HEK293 (cell line): ENCODE results near the gene NLGN3.

ENCODE experiments used
- CTCF ChIA-PET: fragments of 350-600 bp; formaldehyde crosslinking; extraction: SDS; loops from one replicate; lab custom pipeline; 2021; ENCODE audit warnings: antibody characterized with exemption; lab: Yijun Ruan, JAX
- POLR2A ChIA-PET: fragments of 300-600 bp; formaldehyde crosslinking; extraction: SDS; loops from one replicate; lab custom pipeline; 2020; ENCODE audit warnings: antibody characterized with exemption, inconsistent platforms; lab: Yijun Ruan, JAX
- H3K27ac ChIP-seq: fragments of 200-500 bp; sonication (Bioruptor generic); 2 replicates; pipeline ENCODE4 v1.5.1; 2014; ENCODE audit warnings: low read depth, low read length, control low read depth, inconsistent platforms; ENCODE audit errors: extremely low read depth
- H3K36me3 ChIP-seq, 2 experiments: fragments of 200-500 bp in 1 of 2; sonication (Bioruptor generic) in 1 of 2; 1 replicate in 1 of 2; 2 replicates in 1 of 2; pipeline ENCODE4 v1.5.1; 2014 to 2017; ENCODE audit warnings: inconsistent platforms in 2 of 2, low read length in 2 of 2; ENCODE audit not compliant: control insufficient read depth in 2 of 2, insufficient read depth in 1 of 2
- H3K4me1 ChIP-seq: fragments of 200-500 bp; sonication (Bioruptor generic); 2 replicates; pipeline ENCODE4 v1.5.1; 2014; ENCODE audit warnings: mild to moderate bottlenecking, low read length, inconsistent platforms; ENCODE audit not compliant: control insufficient read depth, insufficient read depth
- H3K4me3 ChIP-seq: 2 replicates; pipeline ENCODE4 v1.5.1; 2011; ENCODE audit warnings: low read depth, mild to moderate bottlenecking, control low read depth, low read length, moderate library complexity
- H3K9me3 ChIP-seq: fragments of 200-500 bp; sonication (Bioruptor generic); 2 replicates; pipeline ENCODE4 v1.5.1; 2014; ENCODE audit warnings: low read depth, low read length, inconsistent platforms; ENCODE audit not compliant: control insufficient read depth, insufficient read depth
- GLIS2 ChIP-seq: fragments of 450-650 bp; formaldehyde crosslinking; IDR thresholded peaks from 2 replicates; pipeline ENCODE4 v1.5.1; 2016; ENCODE audit warnings: missing biosample characterization, missing genetic modification characterization
- HOXD13 ChIP-seq: sonication (generic); formaldehyde crosslinking; IDR thresholded peaks from 2 replicates; pipeline ENCODE4 v1.8.0; 2022; ENCODE audit warnings: missing genetic modification reagents, borderline replicate concordance
- KLF8 ChIP-seq: fragments of 450-650 bp; formaldehyde crosslinking; IDR thresholded peaks from 2 replicates; pipeline ENCODE4 v1.5.1; 2016; ENCODE audit warnings: missing biosample characterization, missing genetic modification characterization
- KLF9 ChIP-seq: fragments of 450-650 bp; formaldehyde crosslinking; IDR thresholded peaks from 2 replicates; pipeline ENCODE4 v1.5.1; 2016; ENCODE audit warnings: missing biosample characterization, missing genetic modification characterization, low read depth
- PRDM2 ChIP-seq: fragments of 450-650 bp; formaldehyde crosslinking; IDR thresholded peaks from 2 replicates; pipeline ENCODE4 v1.5.1; 2016; ENCODE audit warnings: missing biosample characterization, missing genetic modification characterization, borderline replicate concordance
- SETDB1 ChIP-seq: IDR thresholded peaks from one replicate; pipeline ENCODE4 v1.6.1; 2017; ENCODE audit warnings: mild to moderate bottlenecking, low read length, moderate library complexity, mixed read lengths; ENCODE audit not compliant: insufficient read length
- ZNF16 ChIP-seq: fragments of 450-650 bp; formaldehyde crosslinking; IDR thresholded peaks from 2 replicates; pipeline ENCODE4 v1.5.1; 2016; ENCODE audit warnings: low read depth, missing biosample characterization, missing genetic modification characterization
- ZNF169 ChIP-seq: fragments of 450-650 bp; formaldehyde crosslinking; IDR thresholded peaks from 2 replicates; pipeline ENCODE4 v1.5.1; 2016; ENCODE audit warnings: missing biosample characterization, missing genetic modification characterization
- ZNF266 ChIP-seq: fragments of 450-650 bp; formaldehyde crosslinking; IDR thresholded peaks from 2 replicates; pipeline ENCODE4 v1.5.1; 2016; ENCODE audit warnings: missing biosample characterization, missing genetic modification characterization, low read depth
- ZNF449 ChIP-seq: fragments of 450-650 bp; formaldehyde crosslinking; IDR thresholded peaks from 2 replicates; pipeline ENCODE4 v1.5.1; 2017; ENCODE audit warnings: missing biosample characterization, mild to moderate bottlenecking, missing genetic modification characterization, moderate library complexity
- ZNF610 ChIP-seq: fragments of 450-650 bp; formaldehyde crosslinking; IDR thresholded peaks from 2 replicates; pipeline ENCODE4 v1.5.1; 2016; ENCODE audit warnings: missing biosample characterization, missing genetic modification characterization, borderline replicate concordance
- ZNF654 ChIP-seq: fragments of 450-650 bp; formaldehyde crosslinking; IDR thresholded peaks from 2 replicates; pipeline ENCODE4 v1.5.1; 2016; ENCODE audit warnings: low read depth, missing biosample characterization, missing genetic modification characterization
- ZNF791 ChIP-seq: fragments of 450-650 bp; formaldehyde crosslinking; IDR thresholded peaks from 2 replicates; pipeline ENCODE4 v1.5.1; 2016; ENCODE audit warnings: missing biosample characterization, missing genetic modification characterization
- ZNF843 ChIP-seq: fragments of 450-650 bp; formaldehyde crosslinking; IDR thresholded peaks from 2 replicates; pipeline ENCODE4 v1.5.1; 2016; ENCODE audit warnings: missing biosample characterization, missing genetic modification characterization
- ZSCAN30 ChIP-seq: fragments of 450-650 bp; IDR thresholded peaks from 2 replicates; pipeline ENCODE4 v1.5.1; 2018; ENCODE audit warnings: missing biosample characterization, mild to moderate bottlenecking, missing genetic modification characterization, moderate library complexity
- TF ChIP-seq, protein P1 (sequence below): fragments of 450-650 bp; formaldehyde crosslinking; IDR thresholded peaks from 2 replicates; pipeline ENCODE4 v1.5.1; 2016; ENCODE audit warnings: missing biosample characterization, missing genetic modification characterization, low read depth
- TF ChIP-seq, protein P2 (sequence below): fragments of 450-650 bp; formaldehyde crosslinking; IDR thresholded peaks from 2 replicates; pipeline ENCODE4 v1.5.1; 2016; ENCODE audit warnings: missing biosample characterization, missing genetic modification characterization
- TF ChIP-seq, protein P3 (sequence below): fragments of 450-650 bp; formaldehyde crosslinking; optimal IDR thresholded peaks from 2 replicates; pipeline ENCODE3; 2016; ENCODE audit warnings: missing biosample characterization, mild to moderate bottlenecking, missing genetic modification characterization

Gene NLGN3

DNA sequence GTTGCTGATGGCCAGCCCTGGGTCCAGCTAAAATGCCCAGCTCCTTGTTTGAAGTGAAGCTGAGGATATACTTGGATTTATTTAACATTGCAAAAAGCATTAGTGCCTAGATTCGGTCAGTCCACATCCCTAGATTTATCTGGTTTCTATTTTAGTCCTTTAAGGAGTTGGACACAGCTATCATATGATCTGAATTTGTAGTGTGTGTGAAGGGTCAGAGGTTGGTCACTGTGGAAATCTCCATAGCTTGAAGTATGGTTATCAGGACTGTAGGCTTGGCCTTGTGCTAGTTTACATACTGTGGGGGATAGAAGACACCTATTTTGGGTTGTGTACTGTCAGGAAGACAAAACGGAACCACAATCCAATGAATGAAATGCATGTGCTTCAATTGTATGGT is 28.8 kb downstream of the NLGN3 start:
- ChIA-PET CTCF (interaction anchor here (0.7 to 1.6 kb wide), 3 partner anchors 9 to 175 kb away, joined by 3 read pairs; no protein-coding TSS in a partner anchor), POLR2A (interaction anchor here (0.6 kb wide), 1 partner anchor 11 kb away, joined by 5 read pairs; no protein-coding TSS in a partner anchor)
- H3K36me3 ChIP-seq, result no peaks in the 10 kb centered on the region
- H3K9me3 ChIP-seq, result no peaks in the 10 kb centered on the region; the same call in 1 of the 2 replicates
- H3K4me1 ChIP-seq, result no peaks in the 10 kb centered on the region
- TF ChIP-seq KLF8 (no peak), SETDB1 (no peak), HOXD13 (CRISPR knock-in tag) (no peak), ZSCAN30 (no peak), ZNF654 (tag by site-specific recombination) (no peak), ZNF610 (tag by site-specific recombination) (no peak), KLF9 (tag by site-specific recombination) (no peak), ZNF843 (no peak)
- TF ChIP-seq, protein P1, sequence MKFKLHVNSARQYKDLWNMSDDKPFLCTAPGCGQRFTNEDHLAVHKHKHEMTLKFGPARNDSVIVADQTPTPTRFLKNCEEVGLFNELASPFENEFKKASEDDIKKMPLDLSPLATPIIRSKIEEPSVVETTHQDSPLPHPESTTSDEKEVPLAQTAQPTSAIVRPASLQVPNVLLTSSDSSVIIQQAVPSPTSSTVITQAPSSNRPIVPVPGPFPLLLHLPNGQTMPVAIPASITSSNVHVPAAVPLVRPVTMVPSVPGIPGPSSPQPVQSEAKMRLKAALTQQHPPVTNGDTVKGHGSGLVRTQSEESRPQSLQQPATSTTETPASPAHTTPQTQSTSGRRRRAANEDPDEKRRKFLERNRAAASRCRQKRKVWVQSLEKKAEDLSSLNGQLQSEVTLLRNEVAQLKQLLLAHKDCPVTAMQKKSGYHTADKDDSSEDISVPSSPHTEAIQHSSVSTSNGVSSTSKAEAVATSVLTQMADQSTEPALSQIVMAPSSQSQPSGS (tag by site-specific recombination), result no peak
- H3K4me3 ChIP-seq, result no peak overlapping the region
- no peak overlapping the region for H3K27ac ChIP-seq

DNA sequence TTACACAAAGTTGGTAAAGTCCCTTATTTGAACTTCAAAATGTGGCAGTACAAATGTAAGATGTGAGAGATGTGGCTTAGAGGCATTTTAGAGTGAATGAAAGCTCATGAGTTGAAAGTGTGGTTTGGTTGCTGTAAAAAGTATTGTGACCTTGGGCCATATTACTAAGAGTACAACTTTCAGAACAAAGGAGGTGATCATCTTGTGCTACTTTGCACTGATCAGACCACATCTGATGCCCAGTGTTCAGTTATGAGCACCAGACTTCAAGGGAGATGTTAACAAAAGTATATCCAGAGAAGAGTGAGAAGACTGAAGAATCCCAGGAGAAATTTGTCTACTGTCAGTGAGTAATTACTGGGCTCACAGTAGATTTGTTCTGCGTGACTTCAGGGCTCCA is 30.2 kb downstream of the NLGN3 start:
- CTCF ChIA-PET, result interaction anchor here (0.6 kb wide), 1 partner anchor 162 kb away, joined by 3 read pairs; no protein-coding TSS in a partner anchor
- POLR2A ChIA-PET, result no interaction called here
- TF ChIP-seq ZNF169 (tag by site-specific recombination) (no peak), GLIS2 (tag by site-specific recombination) (no peak), ZNF266 (no peak), ZNF449 (no peak), ZNF16 (tag by site-specific recombination) (no peak), PRDM2 (tag by site-specific recombination) (no peak), ZNF791 (no peak)
- TF ChIP-seq, protein P2, sequence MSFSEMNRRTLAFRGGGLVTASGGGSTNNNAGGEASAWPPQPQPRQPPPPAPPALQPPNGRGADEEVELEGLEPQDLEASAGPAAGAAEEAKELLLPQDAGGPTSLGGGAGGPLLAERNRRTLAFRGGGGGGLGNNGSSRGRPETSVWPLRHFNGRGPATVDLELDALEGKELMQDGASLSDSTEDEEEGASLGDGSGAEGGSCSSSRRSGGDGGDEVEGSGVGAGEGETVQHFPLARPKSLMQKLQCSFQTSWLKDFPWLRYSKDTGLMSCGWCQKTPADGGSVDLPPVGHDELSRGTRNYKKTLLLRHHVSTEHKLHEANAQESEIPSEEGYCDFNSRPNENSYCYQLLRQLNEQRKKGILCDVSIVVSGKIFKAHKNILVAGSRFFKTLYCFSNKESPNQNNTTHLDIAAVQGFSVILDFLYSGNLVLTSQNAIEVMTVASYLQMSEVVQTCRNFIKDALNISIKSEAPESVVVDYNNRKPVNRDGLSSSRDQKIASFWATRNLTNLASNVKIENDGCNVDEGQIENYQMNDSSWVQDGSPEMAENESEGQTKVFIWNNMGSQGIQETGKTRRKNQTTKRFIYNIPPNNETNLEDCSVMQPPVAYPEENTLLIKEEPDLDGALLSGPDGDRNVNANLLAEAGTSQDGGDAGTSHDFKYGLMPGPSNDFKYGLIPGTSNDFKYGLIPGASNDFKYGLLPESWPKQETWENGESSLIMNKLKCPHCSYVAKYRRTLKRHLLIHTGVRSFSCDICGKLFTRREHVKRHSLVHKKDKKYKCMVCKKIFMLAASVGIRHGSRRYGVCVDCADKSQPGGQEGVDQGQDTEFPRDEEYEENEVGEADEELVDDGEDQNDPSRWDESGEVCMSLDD (tag by site-specific recombination), result no peak
- TF ChIP-seq, protein P3, sequence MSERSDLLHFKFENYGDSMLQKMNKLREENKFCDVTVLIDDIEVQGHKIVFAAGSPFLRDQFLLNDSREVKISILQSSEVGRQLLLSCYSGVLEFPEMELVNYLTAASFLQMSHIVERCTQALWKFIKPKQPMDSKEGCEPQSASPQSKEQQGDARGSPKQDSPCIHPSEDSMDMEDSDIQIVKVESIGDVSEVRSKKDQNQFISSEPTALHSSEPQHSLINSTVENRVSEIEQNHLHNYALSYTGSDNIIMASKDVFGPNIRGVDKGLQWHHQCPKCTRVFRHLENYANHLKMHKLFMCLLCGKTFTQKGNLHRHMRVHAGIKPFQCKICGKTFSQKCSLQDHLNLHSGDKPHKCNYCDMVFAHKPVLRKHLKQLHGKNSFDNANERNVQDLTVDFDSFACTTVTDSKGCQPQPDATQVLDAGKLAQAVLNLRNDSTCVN (tag by site-specific recombination), result no peak
- Histone ChIP-seq H3K9me3 (no peaks in the 10 kb centered on the region; the same call in 1 of the 2 replicates), H3K4me1 (no peaks in the 10 kb centered on the region), H3K27ac (no peak overlapping the region), H3K36me3 (no peaks in the 10 kb centered on the region), H3K4me3 (no peak overlapping the region)
